Lower leg skin (tissue), 4 donors: ENCODE measurements around the gene ZNF385A. TPM values are rescaled to one million over a fixed set of nuclear protein-coding genes. Genes with fewer than 3 reads are reported as not detected.

Source experiments
- DNase-seq, 2 donors: peaks; one replicate each; pipeline ENCODE4 v3.0.0-alpha.2; 2019; ENCODE audit warnings: low spot score in 2 of 2
- H3K4me3 ChIP-seq: fragments of 200-600 bp; sonication (generic); 2 replicates; pipeline ENCODE4 v1.5.1; 2017; ENCODE audit warnings: mild to moderate bottlenecking, low read depth; ENCODE audit not compliant: poor library complexity, severe bottlenecking
- CTCF ChIP-seq, 3 donors: fragments of 450-650 bp; IDR thresholded peaks; one replicate each; pipeline ENCODE4 v1.5.1; 2016; ENCODE audit warnings: antibody characterized with exemption in 3 of 3, mild to moderate bottlenecking in 3 of 3, moderate library complexity in 2 of 3
- POLR2A ChIP-seq, 2 donors: fragments of 450-650 bp; IDR thresholded peaks; one replicate each; pipeline ENCODE4 v1.6.1; 2016 to 2017; ENCODE audit warnings: antibody characterized with exemption in 2 of 2, mild to moderate bottlenecking in 1 of 2, moderate library complexity in 1 of 2
- WGBS, 2 donors: methylation state at CpG; one replicate each; pipeline ENCODE4 v1.1.5; 2018; 5-methylcytosine and 5-hydroxymethylcytosine counted together
- intact Hi-C: fragments of 100-400 bp; cut with DNase I; formaldehyde crosslinking; loops from one replicate; pipeline ENCODE4 v1.15.0; 2023; ENCODE audit warnings: low total_unique reads
- total RNA-seq, 4 donors: library from RNA; depleted of rRNA; stranded (reverse); fragments of >200 nt; gene quantifications; one replicate each; pipeline ENCODE4 v1.1.0, GENCODE V29; 2016

Gene ZNF385A
- total RNA-seq, 4 donors from 2014 or later: 89.0 to 183 (median 146) TPM

- 57 to 63% methylated on average over 5 of the region's 5 CpGs for WGBS, 2 donors
- TF ChIP-seq CTCF (IDR thresholded peaks at IDR 0.05) (no peak), POLR2A (IDR thresholded peaks at IDR 0.05) (no peak)
- no peak overlapping the region for H3K4me3 ChIP-seq
- DNase-seq: peak in 1 of 2 donors; percentile 84
- intact Hi-C loops: no loop called here
Observed at GRCh38 chr12:54407183-54407905, 22.8 kb upstream of the ZNF385A start.

- TF ChIP-seq CTCF (IDR thresholded peaks at IDR 0.05): no peak
- no peak for TF ChIP-seq POLR2A (IDR thresholded peaks at IDR 0.05)
- no peak overlapping the region for H3K4me3 ChIP-seq
- no peak for DNase-seq
- WGBS, 2 donors: 94 to 97% methylated on average over 7 of the region's 7 CpGs
- intact Hi-C loops: no loop called here
Observed at GRCh38 chr12:54405573-54405972, 21.0 kb upstream of the ZNF385A start.

GRCh38 chr12:54405106-54405505, 20.6 kb upstream of the ZNF385A start:
- no peak for TF ChIP-seq CTCF (IDR thresholded peaks at IDR 0.05)
- no peak for TF ChIP-seq POLR2A (IDR thresholded peaks at IDR 0.05)
- no peak for DNase-seq
- H3K4me3 ChIP-seq: no peak overlapping the region
- intact Hi-C loops: no loop called here
- 88 to 89% methylated on average over 10 of the region's 10 CpGs for WGBS, 2 donors

- DNase-seq: no peak
- intact Hi-C loops: no loop called here
- no peak overlapping the region for H3K4me3 ChIP-seq
- TF ChIP-seq CTCF (IDR thresholded peaks at IDR 0.05): peak in 1 of 3 donors; percentile 86
- no peak for TF ChIP-seq POLR2A (IDR thresholded peaks at IDR 0.05)
- 62 to 66% methylated on average over 11 of the region's 11 CpGs for WGBS, 2 donors
Observed at GRCh38 chr12:54404061-54405004, 19.8 kb upstream of the ZNF385A start.

- TF ChIP-seq CTCF (IDR thresholded peaks at IDR 0.05) (no peak), POLR2A (IDR thresholded peaks at IDR 0.05) (no peak)
- DNase-seq: no peak
Observed at GRCh38 chr12:54401119-54401518, 16.6 kb upstream of the ZNF385A start.

More at GRCh38 chr12:54401119-54401518, 16.6 kb upstream of the ZNF385A start:
- intact Hi-C loops: loop anchor here (2.0 kb wide), 1 partner anchor 40 kb away; no protein-coding TSS in a partner anchor
- no peak overlapping the region for H3K4me3 ChIP-seq
- 92 to 96% methylated on average over 2 of the region's 2 CpGs for WGBS, 2 donors
